GM23248 (cell line): Measurements from ENCODE around the gene ANKRD61.
"Not testable (repeated sequence)": the region's sequence is repeated elsewhere in the genome, so short reads cannot be mapped to it uniquely, and the experiment has no call there.

Source experiments
- EZH2 ChIP-seq: fragments of 200-600 bp; sonication (generic); IDR thresholded peaks from 2 replicates; pipeline ENCODE4 v1.6.1; 2018; ENCODE audit warnings: antibody characterized with exemption, mild to moderate bottlenecking; ENCODE audit not compliant: insufficient read depth, poor library complexity, severe bottlenecking
- EZH2phosphoT487 ChIP-seq: fragments of 200-600 bp; sonication (generic); IDR thresholded peaks from 2 replicates; pipeline ENCODE4 v1.6.1; 2018; ENCODE audit warnings: antibody characterized with exemption, moderate library complexity, mild to moderate bottlenecking, low read depth; ENCODE audit not compliant: insufficient read depth

DNA sequence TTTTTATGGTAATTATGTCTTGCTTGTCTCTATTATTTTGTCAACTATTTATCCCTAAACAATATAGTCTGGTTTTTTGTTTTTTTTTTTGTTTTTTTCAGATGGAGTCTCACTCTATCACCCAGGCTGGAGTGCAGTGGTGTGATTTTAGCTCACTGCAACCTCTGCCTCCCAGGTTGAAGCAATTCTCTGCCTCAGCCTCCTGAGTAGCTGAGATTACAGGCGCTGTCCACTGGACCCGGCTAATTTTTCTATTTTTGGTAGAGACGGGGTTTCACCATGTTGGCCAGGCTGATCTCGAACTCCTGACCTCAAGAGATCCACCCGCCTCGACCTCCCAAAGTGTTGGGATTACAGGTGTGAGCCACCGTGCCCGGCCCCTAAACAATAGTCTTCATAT lies 20.8 kb upstream of the ANKRD61 start:
- not testable (repeated sequence) for TF ChIP-seq EZH2, EZH2phosphoT487
